GM10847 (cell line): ENCODE data around the gene DOHH.

Experiments used
- POLR2A ChIP-seq: IDR thresholded peaks from 2 replicates; pipeline ENCODE4 v1.6.1; 2011; ENCODE audit not compliant: insufficient read length; ENCODE audit errors: extremely low read depth

Gene DOHH

DNA sequence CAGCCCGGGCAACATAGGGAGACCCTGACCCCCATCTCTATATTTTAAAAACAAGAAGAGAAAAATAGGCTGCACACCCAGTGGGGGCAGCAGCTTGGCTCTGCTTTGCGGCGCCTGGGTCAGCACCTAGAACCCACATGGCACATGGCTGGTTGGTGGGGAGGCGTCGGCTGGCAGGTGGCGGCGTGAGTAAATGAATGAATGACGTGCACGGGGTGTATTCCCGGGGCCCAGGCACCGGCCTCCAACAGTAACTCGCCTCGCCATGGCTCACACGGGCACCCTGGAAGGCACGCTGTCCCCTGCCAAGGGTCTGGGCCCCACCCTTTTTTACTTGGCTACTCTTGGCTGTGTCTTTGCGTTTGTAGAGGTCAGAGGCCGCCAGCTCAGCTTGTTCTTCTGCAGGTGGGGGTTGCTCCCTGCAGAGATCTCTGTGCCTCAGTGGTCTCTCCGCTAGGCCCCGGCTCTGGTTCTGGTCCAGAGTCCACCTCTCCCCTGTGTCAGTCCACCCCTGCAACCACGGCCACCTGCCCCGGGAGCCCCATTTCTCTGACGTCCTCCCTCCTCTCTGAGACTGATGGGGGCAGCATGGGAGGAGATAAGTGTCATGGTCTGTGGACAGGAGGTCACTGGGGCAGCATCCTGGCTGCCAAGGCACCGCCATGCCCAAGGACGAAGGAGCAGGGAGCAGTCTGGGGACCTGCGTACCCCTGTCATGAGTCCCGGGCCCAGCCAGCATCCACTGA lies 11.2 kb upstream of the DOHH start:
- TF ChIP-seq POLR2A, result no peak

DNA sequence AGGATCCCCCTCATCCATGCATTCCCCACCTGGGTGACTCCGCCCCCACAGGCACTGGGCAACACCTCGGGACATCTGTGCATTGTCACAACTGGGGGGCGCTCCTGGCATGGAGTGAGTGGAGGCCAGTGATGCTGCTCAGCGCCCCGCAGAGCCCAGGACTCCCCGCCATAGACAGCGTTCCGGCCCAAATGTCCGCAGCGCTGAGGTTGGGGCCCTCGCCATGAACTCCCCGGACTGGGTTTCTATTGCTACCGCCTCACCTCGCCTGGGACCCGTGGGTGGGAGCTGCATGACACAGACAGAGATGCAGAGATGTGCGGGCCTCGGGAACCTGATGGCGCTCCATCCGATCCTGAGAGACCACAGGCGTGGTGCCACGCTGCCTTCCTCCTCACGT lies 10.3 kb upstream of the DOHH start:
- TF ChIP-seq POLR2A, result no peak

DNA sequence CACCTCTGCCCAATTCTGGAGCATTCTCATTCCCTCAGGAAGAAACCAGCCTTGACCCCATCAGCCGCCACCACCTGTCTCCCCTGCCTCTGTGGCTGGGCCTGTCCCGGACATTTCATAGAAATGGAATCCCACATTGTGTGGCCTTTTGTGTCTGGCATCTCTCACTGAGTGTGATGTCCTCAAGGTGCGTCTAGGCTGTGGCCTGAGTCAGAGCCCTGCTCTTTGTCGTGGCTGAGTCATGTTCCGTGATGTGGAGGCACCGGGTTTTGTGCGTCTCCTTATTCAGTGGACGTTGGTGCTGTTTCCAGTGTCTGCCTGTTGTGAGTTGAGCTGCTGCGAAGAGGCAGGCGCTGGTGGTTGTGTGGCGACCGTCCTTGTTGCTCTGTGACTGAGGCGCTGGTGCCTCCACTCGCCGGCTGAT lies 9.1 kb upstream of the DOHH start:
- TF ChIP-seq POLR2A, result no peak

DNA sequence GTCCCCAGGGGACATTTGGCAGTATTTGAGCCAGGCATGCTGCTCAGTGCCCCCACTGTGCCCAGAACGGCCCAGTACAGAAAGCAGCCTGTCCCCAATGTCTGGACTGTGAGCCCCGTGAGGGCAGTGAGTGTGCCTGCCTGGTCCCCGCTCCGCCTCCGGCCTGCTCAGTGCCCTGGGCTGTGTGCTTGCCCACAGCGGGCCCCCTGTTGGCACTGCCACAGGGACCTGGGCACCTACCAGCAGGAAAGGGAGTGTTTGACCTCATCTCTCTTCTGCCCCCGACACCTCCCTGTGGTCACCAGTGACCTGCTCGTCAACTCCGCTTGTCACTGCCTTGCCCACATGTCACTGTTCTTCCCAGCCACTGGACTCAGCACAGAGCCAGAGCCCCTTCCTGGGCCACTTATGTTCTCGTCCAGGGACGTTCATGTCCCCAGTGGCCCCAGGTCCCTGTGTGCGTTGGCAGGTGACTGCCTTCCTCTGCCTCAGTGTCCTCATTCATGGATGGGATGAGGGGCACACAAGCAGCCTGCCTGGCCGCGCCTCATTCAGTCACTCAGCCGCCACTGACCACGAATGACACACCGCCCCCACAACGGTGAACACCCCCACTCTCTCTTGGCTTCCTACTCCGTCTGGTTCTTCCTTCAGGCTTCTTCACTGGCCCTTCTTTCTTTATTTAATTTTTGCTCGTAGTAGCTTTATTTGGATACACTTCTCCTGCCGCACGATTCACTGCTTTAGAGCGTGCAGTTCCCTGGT lies 8.5 kb upstream of the DOHH start:
- TF ChIP-seq POLR2A, result no peak

DNA sequence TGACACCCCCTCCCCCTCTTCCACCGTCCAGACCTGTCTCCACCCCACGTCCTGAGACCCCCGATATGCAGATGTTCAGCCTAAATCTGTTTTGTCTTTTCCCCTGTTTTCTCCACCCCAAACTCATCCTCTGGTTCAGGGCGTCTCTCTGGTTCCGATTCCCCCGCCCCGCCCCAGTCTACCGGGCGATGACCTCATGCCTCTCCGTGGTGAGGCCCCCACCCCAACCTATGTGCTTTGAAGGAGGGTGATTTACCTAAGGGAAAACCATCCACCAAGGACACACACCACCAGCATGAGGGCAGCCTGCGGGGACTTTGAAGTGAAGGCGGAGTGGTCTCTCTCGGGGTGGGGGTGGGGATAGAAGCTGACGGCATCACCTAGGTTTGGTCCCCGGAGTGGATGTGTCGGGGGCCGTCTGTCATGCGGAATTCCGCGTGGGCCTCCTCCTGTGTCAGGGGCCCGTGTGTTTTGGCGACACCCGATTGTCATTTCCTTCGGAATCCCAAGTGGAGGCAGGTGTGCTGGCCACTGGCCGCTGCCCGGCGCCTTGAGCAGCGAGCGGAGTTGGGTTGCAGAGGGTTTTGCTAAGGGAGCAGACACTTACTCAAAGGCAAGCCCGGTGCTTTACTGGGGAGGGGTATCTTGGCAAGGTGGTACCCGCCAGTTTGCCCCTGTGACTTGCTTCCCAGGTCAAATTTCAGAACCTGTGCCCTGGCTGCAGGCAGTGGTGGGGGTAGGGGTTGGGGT lies 7.1 kb upstream of the DOHH start:
- TF ChIP-seq POLR2A, result no peak

DNA sequence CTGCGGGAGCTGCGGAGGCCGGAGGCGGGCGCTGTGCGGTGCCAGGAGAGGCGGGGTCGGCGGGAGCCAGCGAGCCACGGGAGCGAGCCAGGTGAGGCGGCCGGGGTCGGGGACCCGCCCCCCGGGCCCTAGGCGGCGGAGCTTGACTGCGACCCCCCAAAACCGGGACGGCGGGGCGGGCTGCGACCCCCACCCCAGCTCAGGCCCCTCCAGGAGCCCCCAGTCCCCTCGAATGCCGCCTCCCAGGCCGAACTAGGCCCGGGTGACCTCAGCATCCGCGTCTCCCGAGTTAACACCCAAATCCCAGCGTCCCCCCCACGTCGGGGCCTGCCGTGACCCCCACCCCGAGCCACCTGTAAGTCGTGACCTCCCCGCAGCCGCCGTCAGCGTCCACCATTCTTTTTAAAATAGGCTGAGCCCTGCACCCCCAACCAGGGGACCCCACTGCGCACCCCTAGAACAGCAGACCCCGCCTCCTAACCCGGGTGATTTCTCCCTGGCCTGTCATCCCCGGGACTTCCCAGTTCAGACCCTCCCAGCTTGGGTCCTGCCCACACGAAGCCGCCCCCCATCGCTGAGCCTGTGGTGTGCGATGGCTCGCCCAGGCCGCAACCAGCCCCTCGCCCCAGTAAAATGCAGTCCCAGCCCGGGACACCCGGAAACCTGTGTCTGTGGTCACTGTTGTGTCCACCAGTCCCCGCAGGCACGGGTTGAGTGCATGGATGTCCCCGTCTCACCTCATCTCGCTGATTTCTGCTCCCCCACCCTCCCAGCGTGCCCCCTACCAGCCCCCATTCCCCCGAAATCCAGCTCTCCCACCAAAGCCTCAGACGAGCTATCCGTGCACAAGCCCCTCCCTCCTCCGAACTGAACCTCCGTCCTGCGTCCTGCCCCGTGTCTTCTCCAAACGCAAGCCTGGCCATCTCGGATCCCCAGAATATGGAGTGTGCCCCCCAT lies 6.2 kb upstream of the DOHH start:
- no peak for TF ChIP-seq POLR2A

DNA sequence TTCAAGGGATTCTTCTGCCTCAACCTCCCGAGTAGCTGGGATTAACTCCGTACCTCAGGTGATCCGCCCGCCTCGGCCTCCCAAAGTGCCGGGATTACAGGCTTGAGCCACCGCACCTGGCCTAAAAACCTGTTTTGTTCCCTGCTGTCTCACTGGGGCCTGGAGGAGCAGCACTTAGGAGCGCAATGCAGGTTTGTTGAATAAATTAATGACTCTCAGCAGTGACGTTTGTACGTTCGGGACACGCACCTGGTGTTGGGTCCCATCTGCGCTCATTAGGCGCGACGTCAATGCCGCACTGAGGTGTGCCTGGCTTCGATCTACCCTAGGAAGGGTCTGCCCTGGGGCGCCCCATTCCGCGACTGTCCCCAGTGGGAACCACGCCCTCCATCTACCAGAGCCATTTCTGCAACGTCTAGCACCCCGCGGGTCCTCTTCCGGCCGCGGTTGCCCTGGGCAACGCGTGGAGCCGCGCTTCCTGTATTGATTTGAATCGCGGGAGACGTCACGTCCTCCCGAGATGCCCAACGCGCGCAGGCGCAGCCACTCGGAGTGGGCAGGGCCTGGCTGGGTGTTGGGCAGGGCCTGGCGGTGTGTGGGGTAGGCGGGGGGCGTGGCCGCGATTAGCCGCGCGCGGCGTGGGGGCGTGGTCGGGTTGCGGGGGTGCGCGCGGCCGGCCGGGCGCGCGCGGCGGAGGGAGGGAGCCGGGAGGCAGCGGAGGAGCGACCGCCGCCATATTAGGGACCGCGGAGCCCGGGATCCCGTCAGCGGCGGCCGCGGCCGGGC lies 5.3 kb upstream of the DOHH start, which contains the start of gene FZR1:
Gene FZR1 (plus strand): TSS at position 714 of the 786 bp plus-strand sequence. CDS start 16,679 bp downstream, outside the sequence.
- TF ChIP-seq POLR2A, result peak; percentile 46

DNA sequence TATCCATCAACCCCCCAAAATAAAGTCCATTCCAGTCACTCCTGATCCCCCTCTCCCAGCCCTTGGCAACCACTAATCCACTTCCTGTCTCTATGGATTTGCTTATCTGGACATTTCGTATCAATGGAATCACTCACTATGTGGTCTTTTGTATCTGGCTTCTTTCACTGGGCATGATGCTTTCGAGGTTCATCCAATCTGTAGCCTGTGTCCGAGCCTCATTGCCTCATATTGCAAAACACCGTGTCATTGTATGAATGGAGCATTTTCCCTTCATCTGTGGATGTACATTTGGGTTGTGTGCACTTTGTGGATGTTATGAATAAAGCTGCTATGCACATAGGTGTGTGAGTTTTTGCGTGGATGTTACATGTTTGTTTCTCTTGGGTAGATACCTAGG lies 4.3 kb upstream of the DOHH start:
- TF ChIP-seq POLR2A, result no peak

DNA sequence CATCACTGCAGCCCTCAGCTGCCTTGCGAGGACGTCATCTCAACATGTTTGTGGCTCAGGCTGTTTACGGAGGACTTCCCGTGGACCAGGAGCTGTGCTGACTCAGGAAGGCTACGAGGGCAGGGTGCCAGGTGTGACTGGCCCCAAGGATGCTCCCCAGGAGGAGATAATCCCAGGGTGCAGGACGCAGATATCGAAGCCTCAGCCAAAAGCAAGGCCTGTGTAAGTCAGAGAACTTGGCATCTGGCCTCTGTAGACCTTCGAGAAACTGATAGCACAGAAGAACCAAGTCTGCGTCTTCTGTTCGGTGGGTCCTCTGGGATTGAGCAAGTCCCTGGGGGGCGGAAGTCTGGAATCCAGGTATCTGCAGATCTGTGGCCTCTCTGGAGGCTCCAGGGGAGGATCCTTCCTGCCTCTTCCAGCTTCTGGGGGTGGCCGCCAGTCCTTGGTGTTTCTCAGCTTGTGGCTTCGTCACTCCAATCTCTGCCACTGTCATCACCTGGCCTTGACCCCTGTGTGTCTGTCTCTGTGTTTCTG lies 2.6 kb upstream of the DOHH start:
- TF ChIP-seq POLR2A, result no peak

DNA sequence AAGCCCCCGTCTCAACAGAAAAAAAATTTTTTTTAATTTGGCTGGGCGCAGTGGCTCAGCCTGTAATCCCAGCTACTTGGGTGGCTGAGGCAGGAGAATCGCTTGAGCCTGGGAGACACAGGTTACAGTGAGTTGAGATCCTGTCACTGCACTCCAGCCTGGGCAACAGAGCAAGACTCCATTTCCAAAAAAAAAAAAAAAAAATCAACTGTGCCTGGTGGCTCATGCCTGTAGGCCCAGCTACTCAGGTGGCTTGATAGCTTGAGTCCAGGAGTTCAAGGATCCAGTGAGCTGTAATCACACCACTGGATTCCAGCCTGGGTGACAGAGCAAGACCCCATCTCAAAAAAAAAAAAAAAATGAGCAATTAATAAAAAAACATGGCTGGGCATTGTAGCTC lies 1.3 kb upstream of the DOHH start:
- no peak for TF ChIP-seq POLR2A

DNA sequence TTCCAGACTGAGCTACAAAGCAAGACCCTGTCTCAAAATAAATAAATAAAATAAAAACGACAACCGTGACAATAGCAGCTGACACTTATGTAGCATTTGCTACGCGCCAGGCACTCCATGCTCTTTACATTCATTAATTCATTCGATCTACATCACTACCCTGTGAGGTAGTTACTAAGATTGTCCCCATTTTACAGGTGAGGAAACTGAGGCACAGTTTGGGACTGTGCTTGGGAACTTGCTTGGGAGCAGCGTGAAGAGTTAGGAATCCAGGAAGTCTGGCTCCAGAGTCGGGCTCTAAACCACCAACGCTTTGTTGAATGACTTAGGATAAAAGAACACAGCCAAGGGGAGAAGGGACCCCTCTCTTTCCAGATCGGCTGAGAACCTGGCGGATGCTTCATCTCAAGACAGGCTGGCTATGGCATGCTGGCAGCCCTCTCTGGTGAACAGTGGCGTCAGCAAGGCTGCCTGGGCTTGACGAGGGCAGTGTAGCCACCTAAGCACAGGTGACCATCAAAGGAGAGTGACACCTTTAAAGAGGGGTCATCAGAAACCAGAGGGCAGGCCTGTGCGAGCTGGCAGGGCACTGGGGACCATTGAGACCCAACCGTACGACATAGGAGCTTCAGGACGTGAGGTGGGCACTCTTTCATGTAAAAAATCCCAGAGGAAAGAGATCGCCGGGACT lies 591 bp downstream of the DOHH start:
- TF ChIP-seq POLR2A, result no peak

DNA sequence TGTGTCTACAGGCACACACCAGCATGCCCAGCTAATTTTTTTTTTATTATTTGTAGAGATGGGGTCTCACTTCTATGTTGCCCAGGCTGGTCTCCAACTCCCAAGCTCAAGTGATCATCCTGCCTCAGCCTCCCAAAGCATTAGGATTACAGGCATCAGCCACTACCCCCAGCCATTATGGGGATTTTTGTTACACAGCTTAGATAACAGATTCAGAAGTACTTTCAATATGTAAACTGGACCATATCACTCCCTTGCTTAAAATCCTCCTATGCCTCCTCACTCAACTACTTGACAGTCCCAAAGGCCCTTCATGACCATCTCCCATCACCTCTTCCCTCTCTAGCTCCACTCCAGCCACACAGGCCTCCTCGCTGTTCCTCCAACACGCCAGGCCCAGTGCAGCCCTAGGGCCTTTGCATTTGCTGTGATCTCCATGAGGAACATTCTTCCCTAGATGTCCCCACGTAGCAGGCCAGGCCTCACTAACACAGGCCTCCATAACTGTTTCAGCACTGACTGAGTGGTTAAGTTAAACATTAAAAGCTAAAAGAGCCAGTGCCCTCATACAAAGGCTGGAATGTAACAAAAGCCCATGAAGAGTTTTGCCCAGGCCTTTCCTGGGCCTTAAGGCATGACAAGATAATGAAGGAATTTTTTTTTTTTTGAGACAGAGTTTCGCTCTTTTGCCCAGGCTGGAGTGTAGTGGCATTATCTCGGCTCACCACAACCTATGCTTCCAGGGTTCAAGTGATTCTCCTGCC lies 2.5 kb downstream of the DOHH start:
- TF ChIP-seq POLR2A, result no peak
